Pancreas (tissue), 10 donors: Measurements from ENCODE around the gene KAZN. TPM values are rescaled to one million over a fixed set of nuclear protein-coding genes. Genes with fewer than 3 reads are reported as not detected.

ENCODE experiments used
- ATAC-seq, 4 donors: fragments of 200-7000 bp; cut with Tn5 transposase; one replicate each; pipeline versions ENCODE4 v1.8.0 to v1.9.1; 2020; ENCODE audit warnings: mild to moderate bottlenecking in 4 of 4, moderate library complexity in 4 of 4
- DNase-seq, 6 donors: peaks; one replicate each; pipeline ENCODE4 v3.0.0-alpha.2; 2020
- FAIRE-seq: peaks from 2 replicates; lab custom pipeline; 2012; peaks lifted over from hg19 to GRCh38; lab: Jason Lieb, UNC
- H3K27ac ChIP-seq, 4 donors: fragments of 200-600 bp; sonication (generic); 1 replicate in 3 of 4; 2 replicates in 1 of 4; pipeline versions ENCODE4 v1.5.0 to v1.8.0; 2020
- H3K27me3 ChIP-seq, 4 donors: fragments of 200-600 bp; one replicate each; pipeline ENCODE4 v1.8.0; 2021
- H3K36me3 ChIP-seq, 3 donors: fragments of 200-600 bp; sonication (generic) in 1 of 3; one replicate each; pipeline versions ENCODE4 v1.5.0 to v1.8.0; 2020 to 2021
- H3K4me1 ChIP-seq, 3 donors: fragments of 200-600 bp; one replicate each; pipeline ENCODE4 v1.8.0; 2021
- H3K4me3 ChIP-seq, 4 donors: fragments of 200-600 bp; sonication (generic) in 2 of 4; one replicate each; pipeline versions ENCODE4 v1.5.0 to v1.8.0; 2020 to 2021
- H3K9me3 ChIP-seq, 4 donors: fragments of 200-600 bp; one replicate each; pipeline ENCODE4 v1.8.0; 2021
- CTCF ChIP-seq, 4 donors: fragments of 200-600 bp; sonication (generic) in 3 of 4; IDR thresholded peaks; one replicate each; pipeline versions ENCODE4 v1.5.0 to v1.8.0; 2021; ENCODE audit warnings: antibody characterized with exemption in 4 of 4
- WGBS, 2 donors: extraction: QIAGEN DNeasy Blood & Tissue Kit; methylation state at CpG; one replicate each; pipeline ENCODE4 v1.1.7; 2013; 5-methylcytosine and 5-hydroxymethylcytosine counted together
- intact Hi-C, 3 donors: fragments of 100-400 bp; cut with DNase I; formaldehyde crosslinking; loops; one replicate each; pipeline versions ENCODE4 v1.11.1 to v1.14.2; 2022
- polyA plus RNA-seq, 2 donors: library from polyadenylated mRNA; stranded (reverse); fragments of 200-250 nt; gene quantifications; one replicate each; pipeline ENCODE4 v1.2.3, GENCODE V29; 2013
- total RNA-seq, 6 donors: library from RNA; stranded (reverse); fragmentation: NEBNext Ultra II Directional in 4 of 6; extraction: Animal tissue kit (Norgen Biotek cat#: 25700) in 4 of 6; gene quantifications; one replicate each; pipeline versions ENCODE4 v1.2.1 to v1.2.4, GENCODE V29; 2021 to 2023
- donor health status: healthy with polysubstance abuse.
- donor health status: DM: no; HTN: no; CAD: no; lungs with moderate emphysema.
- donor health status: DM: no; HTN: no; CAD: no.
- donor health status: control.
- donor health status: control.
- donor health status: Bipolar disorder and iron deficiency.
- donor health status: DM: yes; HTN: yes; CAD: no.
- donor health status: DM: no; HTN: no; CAD: no.
- donor health status: DM: no; HTN: no; CAD: no.
- donor health status: DM: yes; HTN: yes; CAD: no.

The KAZN gene
- total and polyA plus RNA-seq, 8 donors = 2.4 to 6.0 (median 4.1) TPM

DNA sequence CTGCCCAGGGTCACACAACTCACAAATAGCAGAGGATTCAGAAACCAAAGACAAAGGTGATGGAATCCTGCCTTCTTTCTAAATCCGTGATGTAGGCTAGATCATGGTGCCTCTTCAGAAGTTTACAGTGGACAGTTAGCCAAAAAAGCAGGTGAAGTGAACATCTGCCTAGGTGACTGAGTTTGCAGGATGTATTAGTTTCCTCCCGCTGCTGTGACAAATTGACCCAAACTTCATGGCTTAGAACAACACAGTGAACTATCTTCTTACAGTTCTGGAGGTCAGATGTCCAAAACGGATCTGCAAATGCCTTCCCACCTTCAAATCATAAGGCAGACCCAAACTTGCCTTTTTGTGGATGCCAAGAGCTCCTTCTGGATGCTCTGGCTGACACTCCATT lies 551.9 kb downstream of the KAZN start:
- Histone ChIP-seq H3K27me3 (no peaks in the 10 kb centered on the region), H3K27ac (peak overlapping the region in 1 of 4 donors; percentile 99), H3K36me3 (no peaks in the 10 kb centered on the region), H3K4me3 (peak overlapping the region in 2 of 4 donors; percentile 92 to 97), H3K4me1 (peaks cover 18 to 49% (median 22%) of the 10 kb centered on the region in 3 donors), H3K9me3 (no peaks in the 10 kb centered on the region)
- intact Hi-C loops = loop anchor here in 1 of 3 donors (5.0 to 10.0 kb wide), 2 partner anchors 52 to 124 kb away; no protein-coding TSS in a partner anchor
- FAIRE-seq (no peak), DNase-seq (no peak), ATAC-seq (no peak)
- TF ChIP-seq CTCF (IDR thresholded peaks at IDR 0.05) = no peak
- WGBS, 2 donors = 78 to 84% methylated on average over 3 of the region's 3 CpGs

DNA sequence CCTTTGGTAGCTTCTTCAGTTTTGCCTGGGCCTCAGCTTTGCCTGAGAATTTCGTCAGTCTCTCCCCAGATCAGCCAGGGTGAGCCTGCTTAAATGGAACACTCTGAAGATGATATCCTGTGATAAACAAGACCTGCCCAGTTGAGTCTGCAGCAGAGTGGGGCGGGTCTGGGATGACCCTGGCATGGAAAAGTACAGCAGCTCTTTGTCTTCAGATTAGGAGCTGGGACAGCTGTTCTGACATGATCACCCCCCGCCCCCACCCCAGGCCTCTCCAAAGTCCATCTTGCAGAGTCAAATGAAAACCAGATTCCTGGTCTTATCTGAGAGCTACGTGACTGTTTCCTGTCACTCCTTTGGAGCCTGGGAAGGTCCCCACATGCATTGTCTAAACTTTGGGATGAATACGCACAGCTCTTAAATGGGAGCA lies 552.9 kb downstream of the KAZN start:
- no peaks in the 10 kb centered on the region for H3K36me3 ChIP-seq
- intact Hi-C loops = loop anchor here in 1 of 3 donors (5.0 to 10.0 kb wide), 2 partner anchors 51 to 123 kb away; no protein-coding TSS in a partner anchor
- peak overlapping the region; percentile 95 to 100 (median 99) for H3K27ac ChIP-seq
- 23 to 27% methylated on average over 5 of the region's 5 CpGs for WGBS, 2 donors
- ATAC-seq (no peak), FAIRE-seq (no peak), DNase-seq (no peak)
- peaks cover 20 to 49% (median 20%) of the 10 kb centered on the region in 3 donors for H3K4me1 ChIP-seq
- no peak for TF ChIP-seq CTCF (IDR thresholded peaks at IDR 0.05)
- no peaks in the 10 kb centered on the region for H3K9me3 ChIP-seq
- H3K4me3 ChIP-seq = peak overlapping the region in 3 of 4 donors; percentile 1 to 97 (median 92)
- H3K27me3 ChIP-seq = no peaks in the 10 kb centered on the region

DNA sequence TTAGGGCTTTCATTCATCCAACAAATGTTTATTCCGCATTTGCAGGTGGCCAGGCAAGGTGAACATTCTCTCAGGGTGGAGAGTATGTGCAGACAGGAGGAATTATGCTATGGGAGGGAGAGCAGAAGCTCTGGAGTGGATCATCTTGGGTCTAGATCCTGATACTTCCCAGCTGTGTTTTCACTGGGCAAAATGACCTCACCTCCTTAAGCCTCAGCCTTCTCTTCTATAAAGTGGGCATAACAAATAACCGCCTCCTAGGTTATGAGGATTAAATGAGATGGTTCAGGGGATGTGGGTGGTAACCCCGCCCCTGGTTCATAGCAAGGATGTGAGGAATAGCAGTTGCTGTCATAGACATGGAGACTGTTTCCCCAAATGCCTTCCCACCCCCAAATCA lies 553.4 kb downstream of the KAZN start:
- no peak for ATAC-seq
- WGBS, 2 donors = 23 to 34% methylated on average over 3 of the region's 3 CpGs
- no peak for TF ChIP-seq CTCF (IDR thresholded peaks at IDR 0.05)
- no peak for DNase-seq
- H3K4me1 ChIP-seq = peaks cover 20 to 47% (median 20%) of the 10 kb centered on the region in 3 donors
- H3K27ac ChIP-seq = peak overlapping the region; percentile 95 to 100 (median 99)
- no peaks in the 10 kb centered on the region for H3K36me3 ChIP-seq
- H3K4me3 ChIP-seq = peak overlapping the region; percentile 72 to 97 (median 88)
- FAIRE-seq = no peak
- intact Hi-C loops = loop anchor here in 1 of 3 donors (5.0 to 10.0 kb wide), 2 partner anchors 50 to 123 kb away; no protein-coding TSS in a partner anchor
- H3K9me3 ChIP-seq = no peaks in the 10 kb centered on the region
- no peaks in the 10 kb centered on the region for H3K27me3 ChIP-seq

GRCh38 chr1:15152318-15153183 lies 554.1 kb downstream of the KAZN start:
- Histone ChIP-seq H3K27me3 (no peaks in the 10 kb centered on the region), H3K4me3 (peak overlapping the region; percentile 72 to 97 (median 88)), H3K27ac (peak overlapping the region; percentile 95 to 100 (median 99)), H3K4me1 (peaks cover 20 to 46% (median 20%) of the 10 kb centered on the region in 3 donors), H3K36me3 (no peaks in the 10 kb centered on the region), H3K9me3 (no peaks in the 10 kb centered on the region)
- peak; percentile 53 for FAIRE-seq
- DNase-seq = peak; percentile 88 to 95 (median 92)
- WGBS, 2 donors = 0% methylated on average over 60 to 61 of the region's 61 CpGs
- intact Hi-C loops = loop anchor here in 1 of 3 donors (5.0 to 10.0 kb wide), 2 partner anchors 50 to 122 kb away; no protein-coding TSS in a partner anchor
- peak; percentile 58 to 74 (median 67) for ATAC-seq
- TF ChIP-seq CTCF (IDR thresholded peaks at IDR 0.05) = peak in 3 of 4 donors; percentile 14 to 52 (median 32)
